ENCODE measurements around the gene BNC2. TPM values are rescaled to one million over a fixed set of nuclear protein-coding genes. Genes with fewer than 3 reads are reported as not detected.

BNC2 gene
- total and polyA plus RNA-seq, 2 experiments from 2014 or later, result 19.3 to 20.7 TPM

DNA sequence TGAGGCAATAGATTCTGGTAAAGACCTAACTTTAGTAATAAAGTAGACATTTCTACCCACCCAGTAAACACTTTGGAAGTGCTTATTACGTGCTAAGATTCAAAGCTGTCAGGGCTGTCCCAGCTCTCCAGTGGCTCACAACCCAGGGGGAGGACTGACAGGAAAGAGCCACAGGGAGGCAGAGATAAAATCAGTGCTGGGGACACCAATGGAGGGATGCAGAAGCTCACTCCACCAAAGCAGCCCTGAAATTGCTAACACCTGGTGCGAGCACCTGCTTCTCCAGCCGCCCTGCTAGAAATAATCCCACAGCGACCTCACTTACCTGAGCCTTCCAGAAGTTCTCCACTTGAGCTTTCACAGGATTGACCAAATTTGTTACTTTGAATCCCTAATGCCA is 501.0 kb downstream of the BNC2 start:
- Histone ChIP-seq H3K9me2 (replicated peaks; ENCODE audit: insufficient read depth) (no peaks in the 10 kb centered on the region), H4K20me1 (ENCODE audit: insufficient read depth, poor library complexity, severe bottlenecking) (no peaks in the 10 kb centered on the region), H3K79me2 (no peaks in the 10 kb centered on the region), H3K4me2 (no peak overlapping the region), H2AFZ (no peak overlapping the region), H3K9me3 (ENCODE audit: low read depth) (no peaks in the 10 kb centered on the region), H3K4me3 (no peak overlapping the region), H3K36me3 (replicated peaks; ENCODE audit: insufficient read depth, low read depth) (no peaks in the 10 kb centered on the region), H3K4me1 (ENCODE audit: insufficient read depth) (no peaks in the 10 kb centered on the region), H3K27me3 (no peaks in the 10 kb centered on the region), H3K27ac (no peak overlapping the region)
- no peak for DNase-seq (ENCODE audit: low spot score)
- TF ChIP-seq EZH2 (IDR thresholded peaks at IDR 0.05; ENCODE audit: borderline replicate concordance), result no peak
- TF ChIP-seq, protein P1, sequence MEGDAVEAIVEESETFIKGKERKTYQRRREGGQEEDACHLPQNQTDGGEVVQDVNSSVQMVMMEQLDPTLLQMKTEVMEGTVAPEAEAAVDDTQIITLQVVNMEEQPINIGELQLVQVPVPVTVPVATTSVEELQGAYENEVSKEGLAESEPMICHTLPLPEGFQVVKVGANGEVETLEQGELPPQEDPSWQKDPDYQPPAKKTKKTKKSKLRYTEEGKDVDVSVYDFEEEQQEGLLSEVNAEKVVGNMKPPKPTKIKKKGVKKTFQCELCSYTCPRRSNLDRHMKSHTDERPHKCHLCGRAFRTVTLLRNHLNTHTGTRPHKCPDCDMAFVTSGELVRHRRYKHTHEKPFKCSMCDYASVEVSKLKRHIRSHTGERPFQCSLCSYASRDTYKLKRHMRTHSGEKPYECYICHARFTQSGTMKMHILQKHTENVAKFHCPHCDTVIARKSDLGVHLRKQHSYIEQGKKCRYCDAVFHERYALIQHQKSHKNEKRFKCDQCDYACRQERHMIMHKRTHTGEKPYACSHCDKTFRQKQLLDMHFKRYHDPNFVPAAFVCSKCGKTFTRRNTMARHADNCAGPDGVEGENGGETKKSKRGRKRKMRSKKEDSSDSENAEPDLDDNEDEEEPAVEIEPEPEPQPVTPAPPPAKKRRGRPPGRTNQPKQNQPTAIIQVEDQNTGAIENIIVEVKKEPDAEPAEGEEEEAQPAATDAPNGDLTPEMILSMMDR (IDR thresholded peaks at IDR 0.05; ENCODE audit: poor library complexity), result no peak
- no peak for TF ChIP-seq EZH2phosphoT487 (IDR thresholded peaks at IDR 0.05; ENCODE audit: low read depth, severe bottlenecking, unreplicated experiment)
- 86% methylated on average over 4 of the region's 4 CpGs for WGBS (ENCODE audit: low lambda C conversion rate, missing lambda C conversion rate)

DNA sequence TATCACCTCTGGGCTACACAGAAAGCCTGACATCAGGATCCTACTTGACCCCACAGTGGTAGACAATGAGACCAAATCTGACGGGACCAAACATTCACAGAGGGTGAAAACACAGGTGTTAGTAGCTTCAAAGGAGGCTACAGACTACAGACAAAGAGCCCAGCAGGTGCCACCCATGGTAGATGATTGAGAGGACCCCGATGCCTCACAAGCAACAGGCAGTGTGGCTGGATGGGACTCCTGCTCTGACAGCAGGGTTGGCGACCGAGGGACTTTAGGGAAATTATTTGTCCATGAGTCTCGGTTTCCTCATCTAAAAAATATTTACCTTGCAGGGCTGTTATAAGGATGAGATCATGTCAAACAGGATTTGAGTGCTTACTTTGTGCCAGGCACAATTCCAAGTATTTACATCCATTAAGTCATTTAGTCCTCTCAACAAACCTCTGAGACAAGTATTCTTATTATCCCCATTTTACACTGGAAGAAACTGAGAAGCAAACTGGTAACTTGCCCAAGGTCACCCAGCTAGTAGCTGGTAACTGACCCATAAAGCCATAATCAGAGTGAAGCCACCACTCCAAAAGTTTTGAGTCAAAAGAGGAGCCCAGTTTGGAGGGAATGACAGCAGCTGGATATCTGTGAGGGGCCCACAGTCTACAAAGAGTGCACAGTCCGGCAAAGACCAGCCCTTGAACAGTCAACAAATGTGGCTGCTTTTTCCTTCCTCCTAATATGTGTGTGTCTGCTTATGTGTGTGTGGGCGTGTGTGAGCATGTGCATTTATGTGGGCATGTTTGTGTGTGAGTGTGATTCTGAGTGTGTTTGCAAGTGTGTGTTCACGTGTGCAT is 502.0 kb downstream of the BNC2 start:
- no peak overlapping the region for H3K4me3 ChIP-seq
- H3K36me3 ChIP-seq (replicated peaks; ENCODE audit: insufficient read depth, low read depth), result no peaks in the 10 kb centered on the region
- H4K20me1 ChIP-seq (ENCODE audit: insufficient read depth, poor library complexity, severe bottlenecking), result no peaks in the 10 kb centered on the region
- WGBS (ENCODE audit: low lambda C conversion rate, missing lambda C conversion rate), result 66% methylated on average over 8 of the region's 8 CpGs
- H2AFZ ChIP-seq, result no peak overlapping the region
- no peaks in the 10 kb centered on the region for H3K4me1 ChIP-seq (ENCODE audit: insufficient read depth)
- no peaks in the 10 kb centered on the region for H3K27me3 ChIP-seq
- no peaks in the 10 kb centered on the region for H3K9me2 ChIP-seq (replicated peaks; ENCODE audit: insufficient read depth)
- no peaks in the 10 kb centered on the region for H3K79me2 ChIP-seq
- no peak overlapping the region for H3K27ac ChIP-seq
- TF ChIP-seq, protein P1 (IDR thresholded peaks at IDR 0.05; ENCODE audit: poor library complexity), result no peak
- TF ChIP-seq EZH2 (IDR thresholded peaks at IDR 0.05; ENCODE audit: borderline replicate concordance) (no peak), EZH2phosphoT487 (IDR thresholded peaks at IDR 0.05; ENCODE audit: low read depth, severe bottlenecking, unreplicated experiment) (no peak)
- DNase-seq (ENCODE audit: low spot score), result no peak
- no peaks in the 10 kb centered on the region for H3K9me3 ChIP-seq (ENCODE audit: low read depth)
- no peak overlapping the region for H3K4me2 ChIP-seq

DNA sequence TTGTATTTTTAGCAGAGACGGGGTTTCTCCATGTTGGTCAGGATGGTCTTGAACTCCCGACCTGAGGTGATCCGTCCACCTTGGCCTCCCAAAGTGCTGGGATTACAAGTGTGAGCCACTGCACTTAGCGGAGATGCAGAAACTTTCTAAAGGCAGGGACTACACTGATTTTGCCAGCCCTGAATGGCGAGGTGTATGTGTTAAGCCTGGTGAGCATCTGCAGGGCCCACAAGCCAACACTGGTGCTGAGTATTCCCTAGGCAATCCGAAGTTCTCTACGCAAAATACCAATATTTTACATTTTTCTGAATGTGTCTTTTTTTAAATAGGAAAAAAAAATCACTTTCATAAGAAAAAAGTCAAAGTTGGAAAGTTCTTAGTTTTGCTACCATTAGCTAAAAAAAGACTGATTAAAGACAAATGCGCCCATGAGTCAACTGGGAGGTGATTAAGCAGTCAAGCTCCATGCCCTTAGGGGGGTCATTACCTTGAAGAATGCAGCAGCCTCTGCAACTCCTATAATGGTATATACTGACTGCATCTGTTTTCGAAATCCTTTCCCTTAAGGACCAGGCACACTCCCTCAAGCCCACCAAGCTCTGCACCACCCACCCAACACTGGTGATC is 502.8 kb downstream of the BNC2 start:
- Histone ChIP-seq H3K79me2 (no peaks in the 10 kb centered on the region), H3K27me3 (no peaks in the 10 kb centered on the region), H3K4me3 (no peak overlapping the region), H2AFZ (no peak overlapping the region), H3K27ac (no peak overlapping the region), H3K36me3 (replicated peaks; ENCODE audit: insufficient read depth, low read depth) (no peaks in the 10 kb centered on the region), H3K4me2 (no peak overlapping the region), H4K20me1 (ENCODE audit: insufficient read depth, poor library complexity, severe bottlenecking) (no peaks in the 10 kb centered on the region), H3K9me2 (replicated peaks; ENCODE audit: insufficient read depth) (no peaks in the 10 kb centered on the region), H3K4me1 (ENCODE audit: insufficient read depth) (no peaks in the 10 kb centered on the region), H3K9me3 (ENCODE audit: low read depth) (no peaks in the 10 kb centered on the region)
- 79% methylated on average over 9 of the region's 9 CpGs for WGBS (ENCODE audit: low lambda C conversion rate, missing lambda C conversion rate)
- TF ChIP-seq, protein P1 (IDR thresholded peaks at IDR 0.05; ENCODE audit: poor library complexity), result no peak
- no peak for TF ChIP-seq EZH2phosphoT487 (IDR thresholded peaks at IDR 0.05; ENCODE audit: low read depth, severe bottlenecking, unreplicated experiment)
- no peak for TF ChIP-seq EZH2 (IDR thresholded peaks at IDR 0.05; ENCODE audit: borderline replicate concordance)
- DNase-seq (ENCODE audit: low spot score), result no peak
